ENCODE results near the gene TACC3.

Gene TACC3

DNA sequence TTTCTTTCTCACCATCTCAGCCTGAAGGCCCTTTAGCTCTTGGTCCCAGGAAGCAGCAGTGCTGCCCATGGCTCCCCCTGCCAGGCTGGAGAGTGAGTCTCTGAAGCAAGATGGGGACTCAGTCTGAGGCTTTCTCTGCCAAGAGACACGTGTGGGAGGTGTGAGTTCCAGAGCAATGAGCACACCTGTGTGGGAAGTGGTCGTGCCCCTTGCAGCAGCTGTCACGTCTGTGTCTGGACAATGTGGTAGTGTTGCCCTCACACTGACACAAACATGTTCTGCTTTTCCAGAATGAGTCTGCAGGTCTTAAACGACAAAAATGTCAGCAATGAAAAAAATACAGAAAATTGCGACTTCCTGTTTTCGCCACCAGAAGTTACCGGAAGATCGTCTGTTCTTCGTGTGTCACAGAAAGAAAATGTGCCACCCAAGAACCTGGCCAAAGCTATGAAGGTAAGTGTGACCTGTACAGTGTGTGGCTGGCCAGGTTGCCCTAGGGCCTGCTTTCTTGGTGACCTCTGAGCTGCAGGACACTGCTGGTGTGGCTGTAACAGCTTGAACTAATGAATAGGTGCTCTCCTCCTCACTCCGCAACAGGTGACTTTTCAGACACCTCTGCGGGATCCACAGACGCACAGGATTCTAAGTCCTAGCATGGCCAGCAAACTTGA is 1.9 kb downstream of the TACC3 start:
- DNase-seq (ENCODE audit: low spot score) = no peak

- no peak for DNase-seq (ENCODE audit: low spot score)
These were observed 4.2 kb downstream of the TACC3 start for GRCh38 chr4:1725521-1725920.

DNA sequence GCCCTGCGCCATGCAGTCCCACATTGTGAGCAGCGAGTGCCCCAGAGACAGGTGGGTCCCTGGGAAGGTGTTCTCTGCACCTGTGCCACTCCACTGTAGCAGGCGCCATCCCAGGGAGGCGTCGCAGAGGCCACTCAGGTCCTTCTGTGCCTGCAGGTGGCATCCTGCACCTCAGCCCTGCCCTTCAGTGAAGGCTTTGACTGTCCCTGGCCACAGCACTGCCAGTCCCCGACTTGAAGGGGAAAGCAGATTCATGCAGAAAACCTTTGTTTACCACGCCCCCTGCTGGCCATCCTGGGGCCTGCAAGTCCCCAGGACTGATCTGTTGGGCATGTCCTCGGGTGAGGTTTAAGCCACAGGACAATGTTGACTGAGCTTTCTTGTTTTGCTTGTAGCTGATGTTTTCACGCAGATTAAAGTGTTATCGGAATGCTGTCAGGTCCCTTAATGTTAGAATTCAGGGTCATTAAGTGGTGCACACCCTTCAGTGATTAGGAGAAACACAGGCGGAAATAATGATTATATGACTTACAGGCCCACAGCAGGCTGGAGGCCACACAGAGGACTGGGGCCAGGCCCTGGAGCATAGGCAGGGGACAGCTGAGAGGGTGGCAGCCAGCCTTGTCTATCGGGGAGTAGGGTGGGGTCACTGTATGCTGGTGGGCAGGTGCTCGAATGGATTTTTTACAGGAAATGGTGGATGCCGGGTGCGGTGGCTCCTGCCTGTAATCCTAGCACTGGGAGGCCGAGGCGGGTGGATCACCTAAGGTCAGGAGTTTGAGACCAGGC is 5.0 kb downstream of the TACC3 start:
- peak; percentile 69 for DNase-seq (ENCODE audit: low spot score)

DNA sequence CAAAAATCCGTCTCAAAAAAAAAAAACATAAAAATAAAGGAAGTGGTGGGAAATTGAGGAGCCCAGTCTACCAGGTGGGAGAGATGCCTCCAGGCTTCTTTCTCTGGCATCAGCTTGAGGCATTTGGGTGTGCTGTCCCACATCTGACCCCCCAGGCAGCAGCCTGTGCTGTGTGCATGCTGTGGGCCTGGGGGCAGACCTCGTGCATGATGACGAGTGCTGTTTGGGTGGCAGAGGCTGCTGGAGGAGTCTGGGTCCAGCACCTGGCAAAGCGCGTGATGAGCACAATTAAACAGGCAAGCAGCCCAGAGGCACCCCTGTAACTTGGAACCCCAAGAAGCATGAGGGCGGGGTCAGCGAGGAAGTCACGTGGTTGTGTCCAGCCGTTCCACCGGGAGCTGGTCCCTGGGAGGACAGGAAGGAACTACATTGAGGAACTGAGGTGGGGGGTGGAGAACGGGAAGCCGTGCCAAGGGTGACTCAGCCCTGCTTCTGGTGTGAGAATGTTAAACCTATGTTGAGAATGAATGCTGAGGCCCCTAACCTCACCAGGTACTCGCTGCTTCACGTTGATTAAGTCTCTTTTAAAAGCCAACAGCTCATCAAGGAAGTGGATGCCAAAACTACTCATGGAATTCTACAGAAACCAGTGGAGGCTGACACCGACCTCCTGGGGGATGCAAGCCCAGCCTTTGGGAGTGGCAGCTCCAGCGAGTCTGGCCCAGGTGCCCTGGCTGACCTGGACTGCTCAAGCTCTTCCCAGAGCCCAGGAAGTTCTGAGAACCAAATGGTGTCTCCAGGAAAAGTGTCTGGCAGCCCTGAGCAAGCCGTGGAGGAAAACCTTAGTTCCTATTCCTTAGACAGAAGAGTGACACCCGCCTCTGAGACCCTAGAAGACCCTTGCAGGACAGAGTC is 6.1 kb downstream of the TACC3 start:
- peak; percentile 36 for DNase-seq (ENCODE audit: low spot score)

- no peak for DNase-seq (ENCODE audit: low spot score)
These were observed 7.0 kb downstream of the TACC3 start for GRCh38 chr4:1728061-1728980.

DNA sequence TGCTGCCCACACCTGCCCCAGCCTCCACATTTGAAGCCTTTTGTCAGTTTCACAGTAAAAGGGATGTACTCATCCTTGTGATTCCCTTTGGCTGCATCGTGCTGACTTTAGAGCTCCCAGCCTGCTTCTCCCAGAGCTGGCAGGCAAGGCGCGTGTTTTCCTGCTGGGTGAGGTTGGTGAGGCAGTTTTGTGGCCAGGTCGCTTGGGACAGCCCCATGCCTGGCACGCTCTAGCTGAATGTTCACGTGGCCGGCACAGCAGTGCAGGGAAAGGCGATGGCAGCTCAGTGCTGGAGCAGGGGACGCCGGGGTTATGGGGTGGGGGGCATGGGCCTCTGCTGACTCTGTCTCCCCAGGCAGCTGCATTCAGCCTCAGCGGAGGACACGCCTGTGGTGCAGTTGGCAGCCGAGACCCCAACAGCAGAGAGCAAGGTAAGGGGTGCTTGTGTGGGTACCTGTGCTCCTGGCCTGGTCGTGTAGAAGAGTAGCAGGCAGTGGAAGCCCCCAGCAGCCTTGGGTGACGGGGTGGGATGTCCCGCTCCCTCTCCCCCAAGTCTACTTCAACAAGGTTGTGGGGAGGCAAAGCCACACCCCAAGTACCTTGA is 9.3 kb downstream of the TACC3 start:
- no peak for DNase-seq (ENCODE audit: low spot score)

DNA sequence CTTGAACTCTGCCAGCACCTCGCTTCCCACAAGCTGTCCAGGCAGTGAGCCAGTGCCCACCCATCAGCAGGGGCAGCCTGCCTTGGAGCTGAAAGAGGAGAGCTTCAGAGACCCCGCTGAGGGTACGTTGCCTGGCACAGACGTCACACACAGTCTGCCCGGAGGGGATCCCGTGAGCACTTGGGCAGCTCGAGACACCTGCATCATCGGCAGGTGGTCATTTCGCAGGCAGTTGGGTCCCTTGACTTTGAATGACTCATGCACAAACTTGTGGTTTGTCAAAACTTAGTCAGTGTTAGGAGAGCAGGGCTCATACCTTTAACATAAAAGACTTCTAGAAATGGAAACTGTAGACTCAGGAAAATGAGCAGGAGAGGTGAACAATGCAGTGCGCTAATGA is 9.9 kb downstream of the TACC3 start:
- no peak for DNase-seq (ENCODE audit: low spot score)

- no peak for DNase-seq (ENCODE audit: low spot score)
These were observed 11.6 kb downstream of the TACC3 start for GRCh38 chr4:1732911-1733310.

- DNase-seq (ENCODE audit: low spot score) = no peak
These were observed 13.9 kb downstream of the TACC3 start for GRCh38 chr4:1735215-1735614.

GRCh38 chr4:1736812-1737211 is 15.5 kb downstream of the TACC3 start:
- no peak for DNase-seq (ENCODE audit: low spot score)

- DNase-seq (ENCODE audit: low spot score) = no peak
These were observed 16.3 kb downstream of the TACC3 start for GRCh38 chr4:1737666-1738065.

- DNase-seq (ENCODE audit: low spot score) = no peak
These were observed 17.1 kb downstream of the TACC3 start for GRCh38 chr4:1738410-1738809.

DNA sequence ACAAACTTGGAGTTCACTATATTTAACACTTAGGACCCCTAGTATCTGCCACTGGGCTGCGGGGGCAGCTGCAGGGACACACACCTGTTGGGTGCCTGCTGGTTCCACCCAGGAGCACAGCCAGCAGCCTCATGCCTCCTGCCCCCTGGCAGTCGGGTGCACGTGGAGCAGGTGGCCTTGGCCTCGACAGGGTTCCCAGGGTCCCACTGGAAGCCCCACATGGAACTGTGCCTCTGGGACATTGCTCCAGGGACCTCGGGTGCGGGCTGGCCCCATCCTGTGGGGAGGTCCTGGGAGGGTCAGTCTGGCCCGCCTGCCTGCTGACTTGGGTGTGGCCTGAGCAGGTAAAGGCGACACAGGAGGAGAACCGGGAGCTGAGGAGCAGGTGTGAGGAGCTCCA is 18.0 kb downstream of the TACC3 start:
- DNase-seq (ENCODE audit: low spot score) = no peak

DNA sequence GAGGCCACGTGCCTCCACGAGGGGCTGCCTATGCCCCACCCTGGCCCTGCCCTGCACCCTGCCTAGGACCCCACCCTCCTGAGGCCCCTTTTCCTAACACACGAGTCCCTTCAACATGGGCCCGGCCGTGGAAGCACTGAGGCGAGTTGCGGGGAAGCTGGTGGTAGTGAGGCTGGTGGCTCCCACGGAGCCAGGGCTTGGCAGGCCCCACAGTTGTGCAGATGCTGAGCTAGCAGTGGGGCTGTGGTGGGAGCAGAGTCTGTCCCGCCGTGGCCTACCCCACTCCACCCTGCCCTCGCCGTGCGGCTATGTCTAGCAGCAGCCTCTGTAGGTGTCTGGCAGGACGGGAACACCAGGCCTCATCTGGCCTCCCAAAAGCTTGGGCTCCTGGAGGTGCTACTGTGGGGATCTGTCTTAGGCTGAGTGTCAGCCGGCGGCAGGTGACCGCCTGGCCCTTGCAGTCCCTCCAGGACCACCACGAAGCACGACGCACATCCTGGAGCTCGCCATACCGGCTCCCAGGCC is 18.8 kb downstream of the TACC3 start:
- DNase-seq (ENCODE audit: low spot score) = no peak

GRCh38 chr4:1741208-1741607 is 19.9 kb downstream of the TACC3 start:
- no peak for DNase-seq (ENCODE audit: low spot score)

GRCh38 chr4:1743551-1743950 is 22.2 kb downstream of the TACC3 start:
- DNase-seq (ENCODE audit: low spot score) = no peak

GRCh38 chr4:1743975-1744374 is 22.7 kb downstream of the TACC3 start:
- no peak for DNase-seq (ENCODE audit: low spot score)

DNA sequence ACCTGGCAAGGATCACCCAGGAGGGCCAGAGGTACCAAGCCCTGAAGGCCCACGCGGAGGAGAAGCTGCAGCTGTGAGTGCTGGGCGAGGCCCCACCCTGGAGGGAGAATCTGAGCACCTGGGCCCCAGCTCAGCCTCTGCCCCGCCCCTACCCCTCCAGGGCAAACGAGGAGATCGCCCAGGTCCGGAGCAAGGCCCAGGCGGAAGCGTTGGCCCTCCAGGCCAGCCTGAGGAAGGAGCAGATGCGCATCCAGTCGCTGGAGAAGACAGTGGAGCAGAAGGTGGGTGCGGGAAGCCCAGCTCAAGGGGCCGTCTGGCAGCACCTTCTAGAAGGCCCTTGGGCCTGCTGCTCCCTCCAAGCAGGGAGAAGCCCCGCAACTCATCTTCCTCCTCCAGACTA is 23.2 kb downstream of the TACC3 start:
- no peak for DNase-seq (ENCODE audit: low spot score)

DNA sequence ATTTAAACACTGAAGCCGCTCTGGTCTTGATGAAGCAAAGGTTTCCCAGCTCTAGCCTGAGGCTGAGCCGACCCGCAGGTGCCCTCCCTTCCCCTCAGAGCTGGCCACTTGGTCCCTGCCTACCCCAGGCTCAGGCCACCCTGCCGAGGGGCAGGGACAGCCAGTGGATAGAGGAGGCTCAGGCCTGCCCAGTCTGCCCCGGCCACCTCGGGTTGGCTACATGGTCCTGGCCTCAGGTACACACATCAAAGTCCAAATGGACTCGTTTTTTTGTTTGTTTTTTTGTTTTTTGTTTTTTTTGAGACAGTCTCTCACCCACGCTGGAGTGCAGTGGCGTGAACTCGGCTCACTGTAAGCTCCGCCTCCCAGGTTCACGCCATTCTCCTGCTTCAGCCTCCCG is 23.8 kb downstream of the TACC3 start:
- DNase-seq (ENCODE audit: low spot score) = no peak

- DNase-seq (ENCODE audit: low spot score) = no peak
These were observed 24.4 kb downstream of the TACC3 start for GRCh38 chr4:1745697-1746096.

DNA sequence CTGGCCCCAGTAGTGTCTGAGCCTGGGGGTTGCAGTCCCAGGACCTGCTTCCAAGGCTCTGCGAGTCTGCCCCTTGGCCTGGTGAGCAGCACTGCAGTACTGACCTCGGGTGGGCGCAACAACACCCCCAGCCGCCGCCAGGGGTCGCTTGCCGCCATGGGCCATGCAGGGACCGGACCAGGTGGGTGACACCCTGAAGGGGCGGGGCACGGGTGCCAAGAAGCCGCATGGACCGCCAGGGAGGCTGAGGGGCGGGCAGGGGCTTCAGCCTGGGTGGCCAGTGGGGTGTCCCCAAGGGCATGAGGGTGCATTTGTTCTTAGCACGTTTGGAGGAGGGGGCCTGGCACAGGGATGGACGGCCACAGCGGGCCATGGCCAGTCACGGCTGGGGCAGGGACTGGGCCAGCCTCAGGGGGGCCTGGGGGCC is 25.0 kb downstream of the TACC3 start:
- DNase-seq (ENCODE audit: low spot score) = no peak

Measured in COLO829 (cell line).